Measurements from ENCODE around the gene UGT1A10.

UGT1A10 gene

GRCh38 chr2:233822101-233822771, 186.0 kb downstream of the UGT1A10 start:
- no peak for DNase-seq (ENCODE audit: low read depth)

All from stimulated activated CD8-positive, alpha-beta memory T cell treated with anti-CD3 and anti-CD28 coated beads, Interleukin-15, amount 100 ng/mL, for 24 hours (primary cell).